ENCODE data around the gene TWSG1. TPM values are rescaled to one million over a fixed set of nuclear protein-coding genes. Genes with fewer than 3 reads are reported as not detected.
A peak's percentile ranks its signal among the peaks of the same experiment; 100 is the strongest.
"Not testable (repeated sequence)": the region's sequence is repeated elsewhere in the genome, so short reads cannot be mapped to it uniquely, and the experiment has no call there.

TWSG1 gene
- total RNA-seq, 1 experiment from 2014 or later = 50.7 TPM

- in situ Hi-C loops (cut with HindIII; ENCODE audit: low sequenced_read_pairs) = no loop called here
Measured at GRCh38 chr18:9333441-9334328, 888 bp upstream of the TWSG1 start.

GRCh38 chr18:9334973-9335696, 562 bp downstream of the TWSG1 start:
- peak; percentile 35 for DNase-seq (ENCODE audit: low spot score)
- in situ Hi-C loops (cut with HindIII; ENCODE audit: low sequenced_read_pairs) = no loop called here

More at GRCh38 chr18:9333441-9334328, 888 bp upstream of the TWSG1 start:
- no peak for DNase-seq (ENCODE audit: low spot score)

GRCh38 chr18:9335697-9336045, 1.1 kb downstream of the TWSG1 start:
- no peak for DNase-seq (ENCODE audit: low spot score)
- in situ Hi-C loops (cut with HindIII; ENCODE audit: low sequenced_read_pairs) = no loop called here

GRCh38 chr18:9336827-9337226, 2.3 kb downstream of the TWSG1 start:
- in situ Hi-C loops (cut with HindIII; ENCODE audit: low sequenced_read_pairs) = no loop called here
- no peak for DNase-seq (ENCODE audit: low spot score)

- in situ Hi-C loops (cut with HindIII; ENCODE audit: low sequenced_read_pairs) = no loop called here
- DNase-seq (ENCODE audit: low spot score) = no peak
Measured at GRCh38 chr18:9337873-9338272, 3.3 kb downstream of the TWSG1 start.

- in situ Hi-C loops (cut with HindIII; ENCODE audit: low sequenced_read_pairs) = no loop called here
- no peak for DNase-seq (ENCODE audit: low spot score)
Measured at GRCh38 chr18:9340472-9340871, 5.9 kb downstream of the TWSG1 start.

GRCh38 chr18:9343577-9343976, 9.0 kb downstream of the TWSG1 start:
- in situ Hi-C loops (cut with HindIII; ENCODE audit: low sequenced_read_pairs) = no loop called here
- no peak for DNase-seq (ENCODE audit: low spot score)

- in situ Hi-C loops (cut with HindIII; ENCODE audit: low sequenced_read_pairs) = no loop called here
Measured at GRCh38 chr18:9346775-9347174, 12.2 kb downstream of the TWSG1 start.

GRCh38 chr18:9348079-9348671, 13.6 kb downstream of the TWSG1 start:
- in situ Hi-C loops (cut with HindIII; ENCODE audit: low sequenced_read_pairs) = no loop called here
- DNase-seq (ENCODE audit: low spot score) = no peak

More at GRCh38 chr18:9346775-9347174, 12.2 kb downstream of the TWSG1 start:
- no peak for DNase-seq (ENCODE audit: low spot score)

GRCh38 chr18:9348766-9349165, 14.2 kb downstream of the TWSG1 start:
- DNase-seq (ENCODE audit: low spot score) = no peak
- in situ Hi-C loops (cut with HindIII; ENCODE audit: low sequenced_read_pairs) = no loop called here

GRCh38 chr18:9353596-9353995, 19.0 kb downstream of the TWSG1 start:
- no peak for DNase-seq (ENCODE audit: low spot score)
- in situ Hi-C loops (cut with HindIII; ENCODE audit: low sequenced_read_pairs) = no loop called here

- DNase-seq (ENCODE audit: low spot score) = no peak
- in situ Hi-C loops (cut with HindIII; ENCODE audit: low sequenced_read_pairs) = no loop called here
Measured at GRCh38 chr18:9354256-9354655, 19.7 kb downstream of the TWSG1 start.

GRCh38 chr18:9356976-9357375, 22.4 kb downstream of the TWSG1 start:
- no peak for DNase-seq (ENCODE audit: low spot score)
- in situ Hi-C loops (cut with HindIII; ENCODE audit: low sequenced_read_pairs) = no loop called here

GRCh38 chr18:9359796-9360195, 25.2 kb downstream of the TWSG1 start:
- no peak for DNase-seq (ENCODE audit: low spot score)
- in situ Hi-C loops (cut with HindIII; ENCODE audit: low sequenced_read_pairs) = no loop called here

GRCh38 chr18:9361191-9361590, 26.6 kb downstream of the TWSG1 start:
- no peak for DNase-seq (ENCODE audit: low spot score)
- in situ Hi-C loops (cut with HindIII; ENCODE audit: low sequenced_read_pairs) = no loop called here

GRCh38 chr18:9362869-9363268, 28.3 kb downstream of the TWSG1 start:
- in situ Hi-C loops (cut with HindIII; ENCODE audit: low sequenced_read_pairs) = no loop called here
- no peak for DNase-seq (ENCODE audit: low spot score)

GRCh38 chr18:9364242-9364641, 29.7 kb downstream of the TWSG1 start:
- no peak for DNase-seq (ENCODE audit: low spot score)
- in situ Hi-C loops (cut with HindIII; ENCODE audit: low sequenced_read_pairs) = no loop called here

GRCh38 chr18:9365406-9365805, 30.8 kb downstream of the TWSG1 start:
- in situ Hi-C loops (cut with HindIII; ENCODE audit: low sequenced_read_pairs) = no loop called here

GRCh38 chr18:9366126-9366714, 31.6 kb downstream of the TWSG1 start:
- peak; percentile 91 for DNase-seq (ENCODE audit: low spot score)
- in situ Hi-C loops (cut with HindIII; ENCODE audit: low sequenced_read_pairs) = no loop called here

More at GRCh38 chr18:9365406-9365805, 30.8 kb downstream of the TWSG1 start:
- DNase-seq (ENCODE audit: low spot score) = no peak

- DNase-seq (ENCODE audit: low spot score); in situ Hi-C loops (cut with HindIII; ENCODE audit: low sequenced_read_pairs): not testable (repeated sequence)
Measured at GRCh38 chr18:9373254-9373653, 38.7 kb downstream of the TWSG1 start.
